GM21515 (cell line): ENCODE measurements around the gene SNCG.
"Not testable (repeated sequence)": the region's sequence is repeated elsewhere in the genome, so short reads cannot be mapped to it uniquely, and the experiment has no call there.

Source experiments
- ATAC-seq: cut with Tn5 transposase; IDR thresholded peaks from one replicate; pipeline ENCODE4 v1.9.1; 2021; ENCODE audit not compliant: unreplicated experiment

The SNCG gene

GRCh38 chr10:86958116-86958900, at the start of gene SNCG:
Gene SNCG (plus strand): TSS chr10:86958599. CDS start chr10:86958698, 99 bp downstream.
- ATAC-seq, result no peak

- ATAC-seq, result no peak
Observed at GRCh38 chr10:86914734-86915133, 43.7 kb upstream of the SNCG start.

- ATAC-seq, result no peak
Observed at GRCh38 chr10:86918022-86918471, 40.4 kb upstream of the SNCG start.

- ATAC-seq, result no peak
Observed at GRCh38 chr10:86922553-86922961, 35.8 kb upstream of the SNCG start.

- no peak for ATAC-seq
Observed at GRCh38 chr10:86929468-86930380, 28.7 kb upstream of the SNCG start.

- no peak for ATAC-seq
Observed at GRCh38 chr10:86931872-86932271, 26.5 kb upstream of the SNCG start.

GRCh38 chr10:86932674-86933073, 25.7 kb upstream of the SNCG start:
- no peak for ATAC-seq

GRCh38 chr10:86934162-86934711, 24.2 kb upstream of the SNCG start:
- ATAC-seq, result not testable (repeated sequence)

- ATAC-seq, result no peak
Observed at GRCh38 chr10:86936661-86937501, 21.5 kb upstream of the SNCG start.

GRCh38 chr10:86937502-86938154, 20.8 kb upstream of the SNCG start:
- ATAC-seq, result no peak

- ATAC-seq, result no peak
Observed at GRCh38 chr10:86938260-86938659, 20.1 kb upstream of the SNCG start.

GRCh38 chr10:86940076-86940475, 18.3 kb upstream of the SNCG start:
- ATAC-seq, result not testable (repeated sequence)

GRCh38 chr10:86940677-86941076, 17.7 kb upstream of the SNCG start:
- ATAC-seq, result no peak

GRCh38 chr10:86941426-86941825, 17.0 kb upstream of the SNCG start:
- no peak for ATAC-seq

- ATAC-seq, result no peak
Observed at GRCh38 chr10:86941991-86942421, 16.4 kb upstream of the SNCG start.

- ATAC-seq, result no peak
Observed at GRCh38 chr10:86942441-86943315, 15.7 kb upstream of the SNCG start.

- no peak for ATAC-seq
Observed at GRCh38 chr10:86943316-86944030, 14.9 kb upstream of the SNCG start.

GRCh38 chr10:86944031-86944419, 14.4 kb upstream of the SNCG start:
- no peak for ATAC-seq
